Measurements from ENCODE around the gene FAAP100. TPM values are rescaled to one million over a fixed set of nuclear protein-coding genes. Genes with fewer than 3 reads are reported as not detected.

The FAAP100 gene
- total RNA-seq, 6 donors from 2014 or later, result 22.0 to 70.2 (median 32.5) TPM

DNA sequence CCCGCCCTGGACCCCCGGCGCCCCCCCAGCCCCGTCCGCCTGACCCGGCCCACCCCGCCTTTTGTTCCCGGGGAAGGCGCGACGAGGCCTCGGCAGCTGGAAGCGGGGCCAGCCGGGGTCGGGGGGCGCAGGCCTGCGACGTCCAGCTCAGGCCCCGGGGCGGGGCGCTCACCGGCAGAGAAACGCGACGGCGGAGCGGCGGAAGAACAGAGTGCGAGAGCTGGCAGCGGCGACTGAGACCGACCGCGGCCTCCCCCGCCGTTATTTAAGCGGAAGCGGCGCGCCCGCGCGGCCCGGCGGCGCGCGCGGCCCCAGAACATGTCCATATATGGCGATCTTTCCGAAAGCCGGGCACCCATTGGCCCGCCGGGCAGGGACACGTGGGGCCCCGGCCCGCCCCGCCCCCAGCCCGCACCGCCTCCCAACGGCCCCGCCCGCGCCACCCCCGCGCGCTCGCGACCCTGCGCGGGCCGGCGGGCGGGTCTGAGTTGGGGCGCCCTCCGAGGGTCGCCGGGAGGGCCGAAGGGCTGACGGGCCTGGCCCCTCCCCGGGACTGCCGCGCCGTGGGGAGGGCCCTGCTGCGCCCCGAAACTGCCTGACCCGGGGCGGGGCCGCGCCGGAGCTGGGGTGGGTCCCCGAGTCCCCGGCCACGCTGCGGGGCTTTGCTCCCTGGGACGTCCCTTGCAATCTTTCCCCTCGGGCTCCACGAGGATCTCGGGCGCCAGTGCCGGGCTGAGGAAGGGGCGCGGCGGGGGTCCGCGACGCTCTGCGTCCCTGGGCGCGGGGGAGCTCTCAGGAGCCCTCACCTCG lies 39.4 kb downstream of the FAAP100 start, which contains the start of gene ACTG1:
Gene ACTG1, minus strand, starts transcription at position 238 of the 810 bp plus-strand sequence. CDS start 445 bp downstream, outside the sequence.
- no peaks in the 10 kb centered on the region for H3K9me3 ChIP-seq
- peak; percentile 81 to 83 for ATAC-seq (ENCODE audit: low FRiP score in 2 of 2)
- peak within 1 kb of the TSS; percentile 69 to 92 (median 83) for H3K4me3 ChIP-seq
- peak within 1 kb of the TSS; percentile 98 to 100 (median 99) for H3K27ac ChIP-seq
- peaks cover 8 to 41% (median 24%) of the 10 kb centered on the region in 4 donors for H3K36me3 ChIP-seq
- H3K27me3 ChIP-seq, result no peaks in the 10 kb centered on the region
- TF ChIP-seq POLR2A (IDR thresholded peaks at IDR 0.05), result peak; percentile 64 to 98 (median 92)
- TF ChIP-seq EP300 (IDR thresholded peaks at IDR 0.05), result no peak
- no peak for TF ChIP-seq CTCF (IDR thresholded peaks at IDR 0.05)
- TF ChIP-seq POLR2AphosphoS5 (IDR thresholded peaks at IDR 0.05), result peak; percentile 95 to 99
- DNase-seq, result peak; percentile 86 to 99
- H3K4me1 ChIP-seq, result peaks cover 35 to 73% (median 55%) of the 10 kb centered on the region in 4 donors
- WGBS, 2 donors, result 0 to 1% methylated on average over 4 to 19 of the region's 111 CpGs

DNA sequence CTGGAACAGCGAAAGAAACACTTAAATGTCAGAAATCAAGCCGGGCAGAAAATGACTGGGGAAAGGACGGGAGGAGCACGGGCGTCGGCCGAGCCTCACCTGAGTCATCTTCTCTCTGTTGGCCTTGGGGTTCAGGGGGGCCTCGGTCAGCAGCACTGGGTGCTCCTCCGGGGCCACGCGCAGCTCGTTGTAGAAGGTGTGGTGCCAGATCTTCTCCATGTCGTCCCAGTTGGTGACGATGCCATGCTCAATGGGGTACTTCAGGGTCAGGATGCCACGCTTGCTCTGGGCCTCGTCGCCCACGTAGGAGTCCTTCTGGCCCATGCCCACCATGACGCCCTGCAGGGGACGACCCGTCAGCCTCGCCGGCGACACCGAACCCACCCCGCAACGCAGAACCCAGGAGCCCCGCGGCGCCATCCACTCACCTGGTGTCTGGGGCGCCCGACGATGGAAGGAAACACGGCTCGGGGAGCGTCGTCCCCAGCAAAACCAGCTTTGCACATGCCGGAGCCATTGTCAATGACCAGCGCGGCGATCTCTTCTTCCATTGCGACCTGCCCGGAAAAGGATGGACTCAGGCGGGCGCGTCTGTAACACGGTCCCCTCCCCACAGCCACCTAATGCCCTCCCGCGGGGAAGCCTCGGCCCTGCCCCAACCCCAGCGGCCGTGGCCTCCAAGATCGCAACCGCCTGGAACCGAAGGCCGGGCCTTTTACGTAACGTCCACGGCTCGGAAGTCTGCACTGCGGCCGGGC lies 40.2 kb downstream of the FAAP100 start:
- WGBS, 2 donors, result 0 to 3% methylated on average over 7 to 26 of the region's 62 CpGs
- no peaks in the 10 kb centered on the region for H3K9me3 ChIP-seq
- peaks cover 8 to 41% (median 24%) of the 10 kb centered on the region in 4 donors for H3K36me3 ChIP-seq
- DNase-seq (peak in 1 of 2 donors; percentile 85), ATAC-seq (ENCODE audit: low FRiP score in 2 of 2) (no peak)
- peak overlapping the region; percentile 69 to 92 (median 82) for H3K4me3 ChIP-seq
- peak overlapping the region; percentile 92 to 100 (median 98) for H3K27ac ChIP-seq
- peaks cover 32 to 65% (median 49%) of the 10 kb centered on the region in 4 donors for H3K4me1 ChIP-seq
- no peaks in the 10 kb centered on the region for H3K27me3 ChIP-seq
- TF ChIP-seq CTCF (IDR thresholded peaks at IDR 0.05), result no peak
- TF ChIP-seq POLR2A (IDR thresholded peaks at IDR 0.05), result no peak
- no peak for TF ChIP-seq POLR2AphosphoS5 (IDR thresholded peaks at IDR 0.05)
- TF ChIP-seq EP300 (IDR thresholded peaks at IDR 0.05), result no peak

DNA sequence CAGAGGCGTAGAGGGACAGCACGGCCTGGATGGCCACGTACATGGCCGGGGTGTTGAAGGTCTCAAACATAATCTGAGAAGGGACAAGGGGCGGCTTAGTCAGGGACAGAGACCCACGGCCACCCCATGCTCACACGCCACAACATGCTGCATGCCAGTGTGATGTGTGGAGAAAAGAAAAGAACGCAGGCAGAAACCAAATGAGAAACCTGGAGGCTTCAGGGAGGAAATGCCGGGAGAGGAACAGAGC lies 40.7 kb downstream of the FAAP100 start:
- no peak for ATAC-seq (ENCODE audit: low FRiP score in 2 of 2)
- DNase-seq, result no peak
- Histone ChIP-seq H3K27ac (peak overlapping the region; percentile 92 to 100 (median 98)), H3K4me1 (peaks cover 27 to 60% (median 44%) of the 10 kb centered on the region in 4 donors), H3K4me3 (peak overlapping the region; percentile 69 to 92 (median 82)), H3K9me3 (no peaks in the 10 kb centered on the region), H3K27me3 (no peaks in the 10 kb centered on the region), H3K36me3 (peaks cover 8 to 41% (median 24%) of the 10 kb centered on the region in 4 donors)
- TF ChIP-seq POLR2A (IDR thresholded peaks at IDR 0.05) (no peak), POLR2AphosphoS5 (IDR thresholded peaks at IDR 0.05) (no peak), EP300 (IDR thresholded peaks at IDR 0.05) (no peak), CTCF (IDR thresholded peaks at IDR 0.05) (no peak)
- 0 to 3% methylated on average over 7 to 9 of the region's 9 CpGs for WGBS, 2 donors

- peak overlapping the region; percentile 69 to 92 (median 82) for H3K4me3 ChIP-seq
- no peaks in the 10 kb centered on the region for H3K27me3 ChIP-seq
- peak in 1 of 2 donors; percentile 82 for DNase-seq
- no peak for ATAC-seq (ENCODE audit: low FRiP score in 2 of 2)
- H3K36me3 ChIP-seq, result peaks cover 8 to 41% (median 24%) of the 10 kb centered on the region in 4 donors
- 0 to 2% methylated on average over 11 to 43 of the region's 48 CpGs for WGBS, 2 donors
- no peak for TF ChIP-seq CTCF (IDR thresholded peaks at IDR 0.05)
- peak in 1 of 4 donors; percentile 9 for TF ChIP-seq POLR2A (IDR thresholded peaks at IDR 0.05)
- TF ChIP-seq EP300 (IDR thresholded peaks at IDR 0.05), result no peak
- TF ChIP-seq POLR2AphosphoS5 (IDR thresholded peaks at IDR 0.05), result peak in 1 of 2 donors; percentile 6
- H3K9me3 ChIP-seq, result no peaks in the 10 kb centered on the region
- peak overlapping the region; percentile 92 to 100 (median 98) for H3K27ac ChIP-seq
- peaks cover 22 to 55% (median 39%) of the 10 kb centered on the region in 4 donors for H3K4me1 ChIP-seq
Measured at GRCh38 chr17:81510785-81511553, 41.2 kb downstream of the FAAP100 start.

Data from upper lobe of left lung (tissue), 6 donors.